ENCODE results near the gene CCDC170. TPM values are rescaled to one million over a fixed set of nuclear protein-coding genes. Genes with fewer than 3 reads are reported as not detected.

Gene CCDC170
- total RNA-seq, 1 donor from 2014 or later, result 0.07 TPM

GRCh38 chr6:151637814-151638213 is 144.0 kb downstream of the CCDC170 start:
- H3K4me3 Mint-ChIP-seq, result no peak overlapping the region
- Histone ChIP-seq H3K4me3 (no peak overlapping the region), H2AFZ (replicated peaks) (no peak overlapping the region), H3K4me2 (no peak overlapping the region), H3K27ac (no peak overlapping the region), H3K27me3 (no peaks in the 10 kb centered on the region), H3K36me3 (no peaks in the 10 kb centered on the region), H3F3A (ENCODE audit: low read depth) (no peaks in the 10 kb centered on the region), H3K79me2 (ENCODE audit: low read depth) (no peaks in the 10 kb centered on the region), H3K4me1 (no peaks in the 10 kb centered on the region), H4K20me1 (ENCODE audit: low read depth) (no peaks in the 10 kb centered on the region), H3K9me3 (ENCODE audit: low read depth) (no peaks in the 10 kb centered on the region), H3K9ac (no peak overlapping the region)
- TF ChIP-seq EZH2phosphoT487 (IDR thresholded peaks at IDR 0.05), result no peak
- no peak for TF ChIP-seq CTCF (IDR thresholded peaks at IDR 0.05)
- TF ChIP-seq EZH2 (IDR thresholded peaks at IDR 0.05), result no peak
- no peaks in the 10 kb centered on the region for H3K4me1 Mint-ChIP-seq
- no peak overlapping the region for H3K27ac Mint-ChIP-seq
- no peaks in the 10 kb centered on the region for H3K27me3 Mint-ChIP-seq (ENCODE audit: insufficient read depth, low read depth)
- no peak for DNase-seq (ENCODE audit: low spot score)
- no peaks in the 10 kb centered on the region for H3K9me3 Mint-ChIP-seq
- no peaks in the 10 kb centered on the region for H3K36me3 Mint-ChIP-seq

GRCh38 chr6:151639750-151640149 is 145.9 kb downstream of the CCDC170 start:
- Mint-ChIP-seq H3K9me3 (no peaks in the 10 kb centered on the region), H3K27ac (no peak overlapping the region), H3K27me3 (ENCODE audit: insufficient read depth, low read depth) (no peaks in the 10 kb centered on the region), H3K4me3 (no peak overlapping the region), H3K4me1 (no peaks in the 10 kb centered on the region), H3K36me3 (no peaks in the 10 kb centered on the region)
- no peaks in the 10 kb centered on the region for H3K36me3 ChIP-seq
- H3K4me2 ChIP-seq, result no peak overlapping the region
- no peak overlapping the region for H2AFZ ChIP-seq (replicated peaks)
- no peak for DNase-seq (ENCODE audit: low spot score)
- H3F3A ChIP-seq (ENCODE audit: low read depth), result no peaks in the 10 kb centered on the region
- H3K27me3 ChIP-seq, result no peaks in the 10 kb centered on the region
- H3K27ac ChIP-seq, result no peak overlapping the region
- no peak overlapping the region for H3K9ac ChIP-seq
- no peak overlapping the region for H3K4me3 ChIP-seq
- no peaks in the 10 kb centered on the region for H3K4me1 ChIP-seq
- H3K9me3 ChIP-seq (ENCODE audit: low read depth), result no peaks in the 10 kb centered on the region
- TF ChIP-seq CTCF (IDR thresholded peaks at IDR 0.05), result no peak
- TF ChIP-seq EZH2phosphoT487 (IDR thresholded peaks at IDR 0.05), result no peak
- no peaks in the 10 kb centered on the region for H3K79me2 ChIP-seq (ENCODE audit: low read depth)
- no peaks in the 10 kb centered on the region for H4K20me1 ChIP-seq (ENCODE audit: low read depth)

GRCh38 chr6:151641028-151641427 is 147.2 kb downstream of the CCDC170 start:
- Mint-ChIP-seq H3K9me3 (no peaks in the 10 kb centered on the region), H3K4me1 (no peaks in the 10 kb centered on the region), H3K4me3 (no peak overlapping the region), H3K27me3 (ENCODE audit: insufficient read depth, low read depth) (no peaks in the 10 kb centered on the region), H3K36me3 (no peaks in the 10 kb centered on the region), H3K27ac (no peak overlapping the region)
- Histone ChIP-seq H3K4me2 (no peak overlapping the region), H3K9ac (no peak overlapping the region), H3K27me3 (no peaks in the 10 kb centered on the region), H3K4me3 (no peak overlapping the region), H4K20me1 (ENCODE audit: low read depth) (no peaks in the 10 kb centered on the region), H3K79me2 (ENCODE audit: low read depth) (no peaks in the 10 kb centered on the region), H2AFZ (replicated peaks) (no peak overlapping the region), H3K36me3 (no peaks in the 10 kb centered on the region), H3K9me3 (ENCODE audit: low read depth) (no peaks in the 10 kb centered on the region), H3K4me1 (no peaks in the 10 kb centered on the region), H3K27ac (no peak overlapping the region), H3F3A (ENCODE audit: low read depth) (no peaks in the 10 kb centered on the region)
- TF ChIP-seq CTCF (IDR thresholded peaks at IDR 0.05), result no peak
- TF ChIP-seq EZH2 (IDR thresholded peaks at IDR 0.05), result no peak
- TF ChIP-seq EZH2phosphoT487 (IDR thresholded peaks at IDR 0.05), result no peak
- DNase-seq (ENCODE audit: low spot score), result no peak

All from neural progenitor cell (in vitro differentiated cells).